ENCODE results near the gene WDFY4.

GRCh38 chr10:48811461-48811860, 126.8 kb downstream of the WDFY4 start:
- TF ChIP-seq CTCF (IDR thresholded peaks at IDR 0.05; ENCODE audit: insufficient read depth, low read length, poor library complexity, severe bottlenecking) (no peak), EZH2phosphoT487 (conservative IDR thresholded peaks at IDR 0.05; ENCODE audit: low read length) (no peak)
